HCEC 1CT (cell line): Measurements from ENCODE around the gene LIG3.
A peak's percentile ranks its signal among the peaks of the same experiment; 100 is the strongest.
"Not testable (repeated sequence)": the region's sequence is repeated elsewhere in the genome, so short reads cannot be mapped to it uniquely, and the experiment has no call there.

Experiments
- DNase-seq: peaks from one replicate; pipeline ENCODE4 v3.0.0-alpha.2; 2017

LIG3 gene

GRCh38 chr17:35045458-35045979 is 65.2 kb downstream of the LIG3 start:
- not testable (repeated sequence) for DNase-seq

- no peak for DNase-seq
Observed at GRCh38 chr17:35046245-35046644, 65.9 kb downstream of the LIG3 start.

GRCh38 chr17:35046740-35047283 is 66.5 kb downstream of the LIG3 start:
- DNase-seq = no peak

GRCh38 chr17:35048685-35049379 is 68.5 kb downstream of the LIG3 start:
- DNase-seq = no peak

GRCh38 chr17:35050170-35050569 is 69.9 kb downstream of the LIG3 start:
- DNase-seq = no peak

- DNase-seq = no peak
Observed at GRCh38 chr17:35051183-35051578, 70.9 kb downstream of the LIG3 start.

GRCh38 chr17:35051579-35052240 is 71.4 kb downstream of the LIG3 start:
- DNase-seq = no peak

GRCh38 chr17:35052241-35052610 is 71.9 kb downstream of the LIG3 start:
- DNase-seq = peak; percentile 17

- no peak for DNase-seq
Observed at GRCh38 chr17:35052780-35053179, 72.5 kb downstream of the LIG3 start.

GRCh38 chr17:35053204-35053603 is 72.9 kb downstream of the LIG3 start:
- no peak for DNase-seq

- no peak for DNase-seq
Observed at GRCh38 chr17:35056013-35056412, 75.7 kb downstream of the LIG3 start.

- no peak for DNase-seq
Observed at GRCh38 chr17:35057332-35057915, 77.1 kb downstream of the LIG3 start.
